Liver (tissue), 3 donors: ENCODE data around the gene DAGLA.

Experiments
- CTCF ChIP-seq: fragments of 150-350 bp; IDR thresholded peaks from 2 replicates; pipeline ENCODE4 v1.5.1; 2017; ENCODE audit warnings: improper control_type of control experiment, low read depth, low read length; ENCODE audit not compliant: missing input control
- GABPA ChIP-seq, 2 donors: IDR thresholded peaks in 1 of 2; conservative IDR thresholded peaks in 1 of 2; 2 replicates each; pipeline ENCODE4 v1.6.1; 2016; ENCODE audit warnings: antibody characterized with exemption in 2 of 2, mild to moderate bottlenecking in 1 of 2, moderate library complexity in 1 of 2
- HNF4A ChIP-seq, 2 donors: conservative IDR thresholded peaks; 2 replicates each; pipeline ENCODE4 v1.6.1; 2016; ENCODE audit warnings: antibody characterized with exemption in 2 of 2, mild to moderate bottlenecking in 2 of 2
- JUND ChIP-seq, 2 donors: IDR thresholded peaks; 2 replicates each; pipeline ENCODE4 v1.6.1; 2016; ENCODE audit warnings: antibody characterized with exemption in 2 of 2
- NR2F2 ChIP-seq: IDR thresholded peaks from 2 replicates; pipeline ENCODE4 v1.6.1; 2016; ENCODE audit warnings: antibody characterized with exemption
- RAD21 ChIP-seq, 2 donors: IDR thresholded peaks; 2 replicates each; pipeline ENCODE4 v1.6.1; 2016; ENCODE audit warnings: antibody characterized with exemption in 2 of 2, mild to moderate bottlenecking in 2 of 2
- REST ChIP-seq: IDR thresholded peaks from 2 replicates; pipeline ENCODE4 v1.6.1; 2016; ENCODE audit warnings: antibody characterized with exemption, mild to moderate bottlenecking
- RXRA ChIP-seq, 2 donors: IDR thresholded peaks; 2 replicates each; pipeline ENCODE4 v1.6.1; 2017 to 2018; ENCODE audit warnings: antibody characterized with exemption in 2 of 2, mild to moderate bottlenecking in 1 of 2
- SP1 ChIP-seq: IDR thresholded peaks from 2 replicates; pipeline ENCODE4 v1.6.1; 2018; ENCODE audit warnings: antibody characterized with exemption, mild to moderate bottlenecking
- YY1 ChIP-seq: IDR thresholded peaks from 2 replicates; pipeline ENCODE4 v1.6.1; 2016; ENCODE audit warnings: antibody characterized with exemption, mild to moderate bottlenecking
- TF ChIP-seq, protein P1 (sequence below): IDR thresholded peaks from 2 replicates; pipeline ENCODE4 v1.6.1; 2016; ENCODE audit warnings: antibody characterized with exemption
- donor health status: healthy.
- donor health status: healthy.

GRCh38 chr11:61773356-61773755 is 93.2 kb downstream of the DAGLA start:
- TF ChIP-seq CTCF: no peak
- no peak for TF ChIP-seq NR2F2
- TF ChIP-seq YY1: no peak
- no peak for TF ChIP-seq GABPA (IDR thresholded peaks at IDR 0.05 in 1 of 2, conservative IDR thresholded peaks at IDR 0.05 in 1 of 2)
- TF ChIP-seq JUND (IDR thresholded peaks at IDR 0.05): no peak
- TF ChIP-seq RAD21 (IDR thresholded peaks at IDR 0.05): no peak
- no peak for TF ChIP-seq REST
- TF ChIP-seq RXRA (IDR thresholded peaks at IDR 0.05): no peak
- TF ChIP-seq HNF4A (conservative IDR thresholded peaks at IDR 0.05): no peak
- TF ChIP-seq, protein P1, sequence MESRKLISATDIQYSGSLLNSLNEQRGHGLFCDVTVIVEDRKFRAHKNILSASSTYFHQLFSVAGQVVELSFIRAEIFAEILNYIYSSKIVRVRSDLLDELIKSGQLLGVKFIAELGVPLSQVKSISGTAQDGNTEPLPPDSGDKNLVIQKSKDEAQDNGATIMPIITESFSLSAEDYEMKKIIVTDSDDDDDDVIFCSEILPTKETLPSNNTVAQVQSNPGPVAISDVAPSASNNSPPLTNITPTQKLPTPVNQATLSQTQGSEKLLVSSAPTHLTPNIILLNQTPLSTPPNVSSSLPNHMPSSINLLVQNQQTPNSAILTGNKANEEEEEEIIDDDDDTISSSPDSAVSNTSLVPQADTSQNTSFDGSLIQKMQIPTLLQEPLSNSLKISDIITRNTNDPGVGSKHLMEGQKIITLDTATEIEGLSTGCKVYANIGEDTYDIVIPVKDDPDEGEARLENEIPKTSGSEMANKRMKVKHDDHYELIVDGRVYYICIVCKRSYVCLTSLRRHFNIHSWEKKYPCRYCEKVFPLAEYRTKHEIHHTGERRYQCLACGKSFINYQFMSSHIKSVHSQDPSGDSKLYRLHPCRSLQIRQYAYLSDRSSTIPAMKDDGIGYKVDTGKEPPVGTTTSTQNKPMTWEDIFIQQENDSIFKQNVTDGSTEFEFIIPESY: no peak
- no peak for TF ChIP-seq SP1
